IMR-90 (cell line): ENCODE results near the gene SAPCD1. TPM values are rescaled to one million over a fixed set of nuclear protein-coding genes. Genes with fewer than 3 reads are reported as not detected.

Source experiments
- ATAC-seq: fragments of 200-7000 bp; cut with Tn5 transposase; 2 replicates; pipeline ENCODE4 v1.9.1; 2020; ENCODE audit warnings: low read depth, mild to moderate bottlenecking, moderate library complexity
- BruUV-seq: library from RNA; stranded (reverse); fragments of 400-500 nt; replicated peaks from 2 replicates; lab custom pipeline; 2021; lab: Mats Ljungman, UMichigan
- CTCF ChIA-PET: fragments of 300-600 bp; formaldehyde crosslinking; extraction: SDS; loops from one replicate; lab custom pipeline; 2021; ENCODE audit warnings: antibody characterized with exemption; lab: Yijun Ruan, JAX
- POLR2A ChIA-PET: fragments of 300-600 bp; sonication (Branson Sonifier 250); formaldehyde crosslinking; loops from one replicate; lab custom pipeline; 2022; ENCODE audit warnings: antibody characterized with exemption; ENCODE audit not compliant: unreplicated experiment; lab: Charles Lee
- DNase-seq: peaks from one replicate; pipeline ENCODE4 v3.0.0; 2013
- H2AFZ ChIP-seq: replicated peaks from 2 replicates; pipeline ENCODE3; 2013; ENCODE audit warnings: low read length, mild to moderate bottlenecking; ENCODE audit not compliant: poor library complexity
- H2AK5ac ChIP-seq: 2 replicates; pipeline ENCODE4 v1.6.1; 2013; ENCODE audit warnings: low read depth, low read length, inconsistent platforms
- H2AK9ac ChIP-seq: replicated peaks from 2 replicates; pipeline ENCODE3; 2013; ENCODE audit warnings: mild to moderate bottlenecking, low read depth, low read length, moderate library complexity; ENCODE audit not compliant: poor library complexity
- H2BK120ac ChIP-seq: 2 replicates; pipeline ENCODE4 v1.6.1; 2013; ENCODE audit warnings: low read depth, low read length, inconsistent platforms
- H2BK15ac ChIP-seq: 3 replicates; pipeline ENCODE4 v1.6.1; 2013; ENCODE audit warnings: low read depth, low read length, inconsistent platforms
- H2BK20ac ChIP-seq: 2 replicates; pipeline ENCODE4 v1.6.1; 2013; ENCODE audit warnings: low read depth, mild to moderate bottlenecking, inconsistent platforms, low read length, moderate library complexity
- H2BK5ac ChIP-seq: 2 replicates; pipeline ENCODE4 v1.6.1; 2013; ENCODE audit warnings: mild to moderate bottlenecking, low read depth, low read length, inconsistent platforms; ENCODE audit not compliant: poor library complexity, severe bottlenecking
- H3K14ac ChIP-seq: replicated peaks from 2 replicates; pipeline ENCODE4 v1.6.1; 2013; ENCODE audit warnings: low read depth, low read length, inconsistent platforms
- H3K18ac ChIP-seq: 2 replicates; pipeline ENCODE4 v1.6.1; 2013; ENCODE audit warnings: low read depth, low read length, control low read depth
- H3K23ac ChIP-seq: 2 replicates; pipeline ENCODE4 v1.6.1; 2013; ENCODE audit warnings: low read depth, low read length, inconsistent platforms
- H3K27ac ChIP-seq: 2 replicates; pipeline ENCODE4 v1.5.1; 2013; ENCODE audit warnings: mild to moderate bottlenecking, control low read depth, low read length; ENCODE audit not compliant: insufficient read depth
- H3K27me3 ChIP-seq: 2 replicates; pipeline ENCODE4 v1.6.1; 2013; ENCODE audit warnings: low read length; ENCODE audit not compliant: control insufficient read depth, insufficient read depth
- H3K36me3 ChIP-seq: 2 replicates; pipeline ENCODE4 v1.6.1; 2013; ENCODE audit warnings: low read length, mixed read lengths; ENCODE audit not compliant: control insufficient read depth, insufficient read depth
- H3K4ac ChIP-seq: 2 replicates; pipeline ENCODE4 v1.6.1; 2013; ENCODE audit warnings: low read depth, low read length, inconsistent platforms
- H3K4me1 ChIP-seq: 2 replicates; pipeline ENCODE4 v1.6.1; 2013; ENCODE audit warnings: low read length, mixed read lengths; ENCODE audit not compliant: control insufficient read depth, insufficient read depth
- H3K4me2 ChIP-seq: 2 replicates; pipeline ENCODE4 v1.6.1; 2013; ENCODE audit warnings: low read depth, mild to moderate bottlenecking, control low read depth, low read length, moderate library complexity
- H3K4me3 ChIP-seq: 2 replicates; pipeline ENCODE4 v1.5.1; 2013; ENCODE audit warnings: low read depth, mild to moderate bottlenecking, control low read depth, low read length, moderate library complexity; ENCODE audit not compliant: insufficient read depth
- H3K56ac ChIP-seq: 2 replicates; pipeline ENCODE4 v1.6.1; 2013; ENCODE audit warnings: low read length, inconsistent platforms; ENCODE audit not compliant: insufficient read depth; ENCODE audit errors: extremely low read depth
- H3K79me1 ChIP-seq, 2 experiments: 2 replicates each; pipeline ENCODE4 v1.6.1; 2013; ENCODE audit warnings: low read length in 2 of 2, inconsistent platforms in 1 of 2, low read depth in 1 of 2
- H3K9ac ChIP-seq: 2 replicates; pipeline ENCODE4 v1.6.1; 2013; ENCODE audit warnings: low read depth, low read length, control low read depth
- H3K9me1 ChIP-seq: 2 replicates; pipeline ENCODE4 v1.6.1; 2013; ENCODE audit warnings: low read length, inconsistent platforms; ENCODE audit not compliant: insufficient read depth
- H3K9me3 ChIP-seq: 2 replicates; pipeline ENCODE4 v1.6.1; 2013; ENCODE audit warnings: low read length; ENCODE audit not compliant: control insufficient read depth, insufficient read depth
- H4K20me1 ChIP-seq: 2 replicates; pipeline ENCODE4 v1.6.1; 2013; ENCODE audit warnings: low read length, inconsistent platforms; ENCODE audit not compliant: insufficient read depth
- H4K5ac ChIP-seq: 2 replicates; pipeline ENCODE4 v1.6.1; 2013; ENCODE audit warnings: mild to moderate bottlenecking, low read depth, low read length, control low read depth
- H4K8ac ChIP-seq, 2 experiments: 2 replicates each; pipeline ENCODE4 v1.6.1; 2013; ENCODE audit warnings: low read depth in 2 of 2, low read length in 2 of 2, control low read depth in 1 of 2, inconsistent platforms in 1 of 2
- H4K91ac ChIP-seq: 2 replicates; pipeline ENCODE4 v1.6.1; 2013; ENCODE audit warnings: low read depth, low read length, inconsistent platforms; ENCODE audit not compliant: insufficient read depth
- BHLHE40 ChIP-seq: fragments of 150-350 bp; IDR thresholded peaks from 2 replicates; pipeline ENCODE4 v1.6.1; 2016; ENCODE audit warnings: mild to moderate bottlenecking, low read depth, low read length
- CEBPB ChIP-seq: IDR thresholded peaks from 2 replicates; pipeline ENCODE4 v1.6.1; 2012; ENCODE audit warnings: low read depth, low read length, improper control_type of control experiment
- CHD1 ChIP-seq: IDR thresholded peaks from 2 replicates; pipeline ENCODE4 v1.6.1; 2012; ENCODE audit warnings: low read depth, low read length, improper control_type of control experiment
- CTCF ChIP-seq: conservative IDR thresholded peaks from 2 replicates; pipeline ENCODE4 v1.5.1; 2012; ENCODE audit warnings: mild to moderate bottlenecking, low read depth, low read length, improper control_type of control experiment
- FOS ChIP-seq: fragments of 150-350 bp; IDR thresholded peaks from 2 replicates; pipeline ENCODE4 v1.6.1; 2016; ENCODE audit warnings: low read depth, low read length
- MAFK ChIP-seq: IDR thresholded peaks from 2 replicates; pipeline ENCODE4 v1.6.1; 2012; ENCODE audit warnings: low read depth, low read length, improper control_type of control experiment
- MAZ ChIP-seq: IDR thresholded peaks from 2 replicates; pipeline ENCODE4 v1.6.1; 2012; ENCODE audit warnings: low read depth, mild to moderate bottlenecking, low read length, improper control_type of control experiment, moderate library complexity, borderline replicate concordance
- MXI1 ChIP-seq: IDR thresholded peaks from 2 replicates; pipeline ENCODE4 v1.6.1; 2012; ENCODE audit warnings: low read depth, mild to moderate bottlenecking, low read length, moderate library complexity, borderline replicate concordance
- NFE2L2 ChIP-seq: fragments of 150-350 bp; IDR thresholded peaks from 2 replicates; pipeline ENCODE4 v1.6.1; 2016; ENCODE audit warnings: low read depth, mild to moderate bottlenecking, low read length
- POLR2A ChIP-seq: IDR thresholded peaks from 2 replicates; pipeline ENCODE4 v1.6.1; 2012; ENCODE audit warnings: mild to moderate bottlenecking, low read depth, low read length
- RAD21 ChIP-seq: IDR thresholded peaks from 2 replicates; pipeline ENCODE4 v1.6.1; 2012; ENCODE audit warnings: low read length, improper control_type of control experiment
- RCOR1 ChIP-seq: IDR thresholded peaks from 2 replicates; pipeline ENCODE4 v1.6.1; 2012; ENCODE audit warnings: mild to moderate bottlenecking, low read length, improper control_type of control experiment; ENCODE audit not compliant: insufficient replicate concordance
- RFX5 ChIP-seq: IDR thresholded peaks from 2 replicates; pipeline ENCODE4 v1.8.0; 2012; ENCODE audit warnings: low read depth, mild to moderate bottlenecking, low read length, moderate library complexity
- SMC3 ChIP-seq: fragments of 150-350 bp; IDR thresholded peaks from 2 replicates; pipeline ENCODE4 v1.6.1; 2016; ENCODE audit warnings: low read depth, mild to moderate bottlenecking, antibody characterized with exemption, low read length, moderate library complexity
- USF2 ChIP-seq: fragments of 150-350 bp; IDR thresholded peaks from 2 replicates; pipeline ENCODE4 v1.6.1; 2017; ENCODE audit warnings: mild to moderate bottlenecking, antibody characterized with exemption, low read length, low read depth
- WGBS, 2 experiments: methylation state at CpG; one replicate each; pipeline versions ENCODE4 v1.1.5 to v1.1.7; 2013; ENCODE audit warnings: missing lambda C conversion rate in 2 of 2; ENCODE audit not compliant: insufficient read length in 1 of 2; ENCODE audit errors: extremely low coverage in 2 of 2; 5-methylcytosine and 5-hydroxymethylcytosine counted together
- dilution Hi-C: fragments of 300-500 bp; cut with HindIII; formaldehyde crosslinking; loops from one replicate; pipeline ENCODE4 v1.14.3; 2018; ENCODE audit warnings: low sequenced_read_pairs; ENCODE audit not compliant: unreplicated experiment
- in situ Hi-C: fragments of 300-500 bp; cut with MboI; formaldehyde crosslinking; loops from 3 replicates; pipeline ENCODE4 v1.14.3; 2019; ENCODE audit warnings: low sequenced_read_pairs, inconsistent platforms, mixed read lengths
- intact Hi-C: fragments of 100-400 bp; cut with micrococcal nuclease; formaldehyde crosslinking; loops from 2 replicates; pipeline ENCODE4 v1.10.0; 2022
- polyA plus RNA-seq, 3 experiments: library from polyadenylated mRNA; depleted of rRNA; stranded (reverse); fragments of >200 nt; gene quantifications; 2 replicates each; pipeline ENCODE4 v1.2.3, GENCODE V29; 2012; ENCODE audit warnings: low replicate concordance in 1 of 3
- total RNA-seq: library from RNA; depleted of rRNA; stranded (reverse); fragments of >200 nt; gene quantifications from 2 replicates; pipeline ENCODE4 v1.2.3, GENCODE V29; 2012

Gene SAPCD1
- total and polyA plus RNA-seq, 2 of the 4 experiments (the other 2 are of a cell fraction): 2.3 TPM; not detected in 1

GRCh38 chr6:31740397-31741223, 21.8 kb upstream of the SAPCD1 start:
- Histone ChIP-seq H3K18ac (no peak overlapping the region), H3K9me1 (peaks cover 13% of the 10 kb centered on the region), H2BK5ac (peak overlapping the region; percentile 51), H2AK5ac (peak overlapping the region; percentile 91), H3K23ac (peak overlapping the region; percentile 87; the same call in 1 of the 2 replicates), H2BK20ac (no peak overlapping the region), H3K9ac (peak overlapping the region; percentile 72), H4K91ac (peak overlapping the region; percentile 85), H2BK120ac (no peak overlapping the region), H3K36me3 (peaks cover 3% of the 10 kb centered on the region), H3K14ac (peak overlapping the region; percentile 95), H3K27me3 (no peaks in the 10 kb centered on the region), H3K4me1 (peaks cover 13% of the 10 kb centered on the region), H2AFZ (peak overlapping the region; percentile 96), H4K5ac (no peak overlapping the region), H2BK15ac (no peak overlapping the region), H4K8ac (peak overlapping the region; percentile 73 to 74; a peak in 3 of 4 replicates), H3K56ac (peak overlapping the region; percentile 93), H2AK9ac (peak overlapping the region; percentile 90), H3K4me2 (peak overlapping the region; percentile 82), H3K27ac (peak overlapping the region; percentile 68; the same call in 1 of the 2 replicates), H3K79me1 (peaks cover 13 to 50% of the 10 kb centered on the region in 2 experiments; a peak in 3 of 4 replicates), H3K9me3 (no peaks in the 10 kb centered on the region), H3K4me3 (peak overlapping the region; percentile 73), H3K4ac (peak overlapping the region; percentile 89), H4K20me1 (no peaks in the 10 kb centered on the region)
- CTCF ChIA-PET: interaction anchor here (0.9 kb wide), 1 partner anchor 89 kb away, joined by 3 read pairs; no protein-coding TSS in a partner anchor
- ATAC-seq (no peak; the same call in 1 of the 2 replicates), DNase-seq (no peak)
- BruUV-seq: no TSS peak
- intact Hi-C loops: no loop called here
- in situ Hi-C loops: no loop called here
- dilution Hi-C loops: no loop called here
- POLR2A ChIA-PET: no interaction called here
- WGBS, 2 experiments: 30% methylated on average over 15 of the region's 29 CpGs; no CpG with 5 or more reads in 1 of the 2 experiments
- TF ChIP-seq RAD21 (no peak), POLR2A (no peak), RCOR1 (no peak), BHLHE40 (no peak), NFE2L2 (no peak), SMC3 (no peak), MAZ (no peak), CEBPB (no peak), MAFK (no peak), RFX5 (no peak), CHD1 (no peak), MXI1 (no peak), USF2 (no peak), CTCF (no peak), FOS (no peak)
